Measurements from ENCODE around the gene OTOA.

DNA sequence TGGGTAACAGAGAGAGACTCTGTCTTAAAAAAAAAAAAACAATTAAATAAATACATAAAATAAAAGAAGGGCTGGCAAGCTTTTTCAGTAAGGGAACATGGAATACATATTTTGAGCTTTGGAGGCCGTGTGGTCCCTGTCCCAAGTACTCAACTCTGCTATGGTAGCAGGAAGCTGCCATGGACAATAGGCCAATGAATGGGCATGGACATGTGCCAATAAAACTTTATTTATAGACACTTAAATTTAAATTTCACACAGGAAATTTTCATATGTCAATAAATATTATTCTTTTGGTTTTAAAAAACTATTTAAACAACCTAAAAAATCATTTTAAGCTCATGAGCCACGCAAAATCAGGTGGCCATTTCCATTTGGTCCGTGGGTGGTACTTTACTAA is 3.8 kb downstream of the OTOA start:
- TF ChIP-seq, protein P1, sequence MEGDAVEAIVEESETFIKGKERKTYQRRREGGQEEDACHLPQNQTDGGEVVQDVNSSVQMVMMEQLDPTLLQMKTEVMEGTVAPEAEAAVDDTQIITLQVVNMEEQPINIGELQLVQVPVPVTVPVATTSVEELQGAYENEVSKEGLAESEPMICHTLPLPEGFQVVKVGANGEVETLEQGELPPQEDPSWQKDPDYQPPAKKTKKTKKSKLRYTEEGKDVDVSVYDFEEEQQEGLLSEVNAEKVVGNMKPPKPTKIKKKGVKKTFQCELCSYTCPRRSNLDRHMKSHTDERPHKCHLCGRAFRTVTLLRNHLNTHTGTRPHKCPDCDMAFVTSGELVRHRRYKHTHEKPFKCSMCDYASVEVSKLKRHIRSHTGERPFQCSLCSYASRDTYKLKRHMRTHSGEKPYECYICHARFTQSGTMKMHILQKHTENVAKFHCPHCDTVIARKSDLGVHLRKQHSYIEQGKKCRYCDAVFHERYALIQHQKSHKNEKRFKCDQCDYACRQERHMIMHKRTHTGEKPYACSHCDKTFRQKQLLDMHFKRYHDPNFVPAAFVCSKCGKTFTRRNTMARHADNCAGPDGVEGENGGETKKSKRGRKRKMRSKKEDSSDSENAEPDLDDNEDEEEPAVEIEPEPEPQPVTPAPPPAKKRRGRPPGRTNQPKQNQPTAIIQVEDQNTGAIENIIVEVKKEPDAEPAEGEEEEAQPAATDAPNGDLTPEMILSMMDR (IDR thresholded peaks at IDR 0.05) = no peak
- no peak for TF ChIP-seq POLR2A (IDR thresholded peaks at IDR 0.05)

All from body of pancreas (tissue), 4 donors.